Right ventricle myocardium superior (tissue), 1 donor: ENCODE results near the gene AQP5. TPM values are rescaled to one million over a fixed set of nuclear protein-coding genes. Genes with fewer than 3 reads are reported as not detected.
"Not testable (repeated sequence)": the region's sequence is repeated elsewhere in the genome, so short reads cannot be mapped to it uniquely, and the experiment has no call there.

Experiments
- ATAC-seq: fragments of 200-7000 bp; cut with Tn5 transposase; one replicate; pipeline ENCODE4 v1.9.1; 2020; ENCODE audit warnings: mild to moderate bottlenecking; ENCODE audit not compliant: poor library complexity
- DNase-seq: peaks from one replicate; pipeline ENCODE4 v3.0.0-alpha.2; 2020
- intact Hi-C: fragments of 100-400 bp; cut with DNase I; formaldehyde crosslinking; loops from one replicate; pipeline ENCODE4 v1.11.2; 2022
- total RNA-seq: library from RNA; stranded (reverse); fragmentation: NEBNext Ultra II Directional; extraction: Animal tissue kit (Norgen Biotek cat#: 25700); gene quantifications from one replicate; pipeline ENCODE4 v1.2.1, GENCODE V29; 2021
- donor health status: DM: no; HTN: yes; CAD: no; lungs with severe emphysema.

Gene AQP5
- total RNA-seq, 1 donor from 2014 or later: 0.38 TPM

GRCh38 chr12:49987625-49988303 is 26.1 kb downstream of the AQP5 start:
- intact Hi-C loops: no loop called here
- DNase-seq (no peak), ATAC-seq (peak; percentile 57)

GRCh38 chr12:49989400-49989799 is 27.7 kb downstream of the AQP5 start:
- intact Hi-C loops, DNase-seq, ATAC-seq: not testable (repeated sequence)

GRCh38 chr12:49990273-49990672 is 28.6 kb downstream of the AQP5 start:
- intact Hi-C loops: no loop called here
- ATAC-seq (no peak), DNase-seq (no peak)

GRCh38 chr12:49998453-49998852 is 36.8 kb downstream of the AQP5 start:
- ATAC-seq: no peak
- no peak for DNase-seq
- intact Hi-C loops: no loop called here

- intact Hi-C loops: no loop called here
- no peak for ATAC-seq
- DNase-seq: no peak
These were observed 41.9 kb downstream of the AQP5 start for GRCh38 chr12:50003595-50003994.

GRCh38 chr12:50004696-50005095 is 43.0 kb downstream of the AQP5 start:
- ATAC-seq (no peak), DNase-seq (no peak)
- intact Hi-C loops: no loop called here

- no peak for DNase-seq
- intact Hi-C loops: no loop called here
- ATAC-seq: no peak
These were observed 43.5 kb downstream of the AQP5 start for GRCh38 chr12:50005175-50005574.

GRCh38 chr12:50006280-50006679 is 44.6 kb downstream of the AQP5 start:
- ATAC-seq: no peak
- intact Hi-C loops: no loop called here
- DNase-seq: no peak

- no peak for DNase-seq
- no peak for ATAC-seq
- intact Hi-C loops: no loop called here
These were observed 45.2 kb downstream of the AQP5 start for GRCh38 chr12:50006754-50007442.

- intact Hi-C loops: no loop called here
- ATAC-seq (no peak), DNase-seq (no peak)
These were observed 51.9 kb downstream of the AQP5 start for GRCh38 chr12:50013361-50014147.

GRCh38 chr12:50014342-50014741 is 52.7 kb downstream of the AQP5 start:
- DNase-seq (no peak), ATAC-seq (no peak)
- intact Hi-C loops: no loop called here

Other genes starting within 250 kb of the AQP5 start
- gene TMBIM6, start 220.3 kb upstream of the AQP5 start, total RNA-seq: 233 TPM
- 29.0 TPM for gene NCKAP5L, start 133.5 kb upstream of the AQP5 start, total RNA-seq
- 2.4 TPM for gene BCDIN3D, start 118.8 kb upstream of the AQP5 start, total RNA-seq
- 10.6 TPM for gene FAIM2, start 58.0 kb upstream of the AQP5 start, total RNA-seq
- gene AQP2, start 11.1 kb upstream of the AQP5 start, total RNA-seq: not detected
- not detected for gene AQP6, start 11.1 kb downstream of the AQP5 start, total RNA-seq
- gene RACGAP1, start 63.6 kb downstream of the AQP5 start, total RNA-seq: 5.6 TPM
- gene ASIC1, start 95.7 kb downstream of the AQP5 start, total RNA-seq: 1.6 TPM
- 14.3 TPM for gene SMARCD1, start 123.5 kb downstream of the AQP5 start, total RNA-seq
- gene GPD1, start 142.1 kb downstream of the AQP5 start, total RNA-seq: 38.3 TPM
- gene COX14, start 150.4 kb downstream of the AQP5 start, total RNA-seq: 243 TPM
- 7.3 TPM for gene CERS5, start 205.5 kb downstream of the AQP5 start, total RNA-seq